Lower leg skin (tissue), 4 donors: ENCODE data around the gene RCOR1. TPM values are rescaled to one million over a fixed set of nuclear protein-coding genes. Genes with fewer than 3 reads are reported as not detected.

Source experiments
- DNase-seq, 2 donors: peaks; one replicate each; pipeline ENCODE4 v3.0.0-alpha.2; 2019; ENCODE audit warnings: low spot score in 2 of 2
- H3K4me3 ChIP-seq: fragments of 200-600 bp; sonication (generic); 2 replicates; pipeline ENCODE4 v1.5.1; 2017; ENCODE audit warnings: mild to moderate bottlenecking, low read depth; ENCODE audit not compliant: poor library complexity, severe bottlenecking
- CTCF ChIP-seq, 3 donors: fragments of 450-650 bp; IDR thresholded peaks; one replicate each; pipeline ENCODE4 v1.5.1; 2016; ENCODE audit warnings: antibody characterized with exemption in 3 of 3, mild to moderate bottlenecking in 3 of 3, moderate library complexity in 2 of 3
- POLR2A ChIP-seq, 2 donors: fragments of 450-650 bp; IDR thresholded peaks; one replicate each; pipeline ENCODE4 v1.6.1; 2016 to 2017; ENCODE audit warnings: antibody characterized with exemption in 2 of 2, mild to moderate bottlenecking in 1 of 2, moderate library complexity in 1 of 2
- WGBS, 2 donors: methylation state at CpG; one replicate each; pipeline ENCODE4 v1.1.5; 2018; 5-methylcytosine and 5-hydroxymethylcytosine counted together
- intact Hi-C: fragments of 100-400 bp; cut with DNase I; formaldehyde crosslinking; loops from one replicate; pipeline ENCODE4 v1.15.0; 2023; ENCODE audit warnings: low total_unique reads
- total RNA-seq, 4 donors: library from RNA; depleted of rRNA; stranded (reverse); fragments of >200 nt; gene quantifications; one replicate each; pipeline ENCODE4 v1.1.0, GENCODE V29; 2016

Gene RCOR1
- total RNA-seq, 4 donors from 2014 or later, result 20.1 to 25.3 (median 22.9) TPM

GRCh38 chr14:102729825-102730224 is 137.4 kb downstream of the RCOR1 start:
- intact Hi-C loops, result no loop called here
- no peak overlapping the region for H3K4me3 ChIP-seq
- WGBS, 2 donors, result 93% methylated on average over 8 of the region's 8 CpGs
- DNase-seq, result no peak
- TF ChIP-seq CTCF (IDR thresholded peaks at IDR 0.05) (no peak), POLR2A (IDR thresholded peaks at IDR 0.05) (no peak)

- TF ChIP-seq CTCF (IDR thresholded peaks at IDR 0.05), result no peak
- TF ChIP-seq POLR2A (IDR thresholded peaks at IDR 0.05), result no peak
- 95 to 98% methylated on average over 15 of the region's 15 CpGs for WGBS, 2 donors
- H3K4me3 ChIP-seq, result no peak overlapping the region
- DNase-seq, result peak in 1 of 2 donors; percentile 70
- intact Hi-C loops, result no loop called here
Observed at GRCh38 chr14:102731101-102731870, 138.8 kb downstream of the RCOR1 start.

- no peak overlapping the region for H3K4me3 ChIP-seq
- intact Hi-C loops, result no loop called here
- TF ChIP-seq POLR2A (IDR thresholded peaks at IDR 0.05) (no peak), CTCF (IDR thresholded peaks at IDR 0.05) (no peak)
- DNase-seq, result peak in 1 of 2 donors; percentile 64
- 82 to 87% methylated on average over 13 of the region's 13 CpGs for WGBS, 2 donors
Observed at GRCh38 chr14:102731871-102732800, 139.7 kb downstream of the RCOR1 start.

GRCh38 chr14:102732924-102733323 is 140.5 kb downstream of the RCOR1 start:
- TF ChIP-seq POLR2A (IDR thresholded peaks at IDR 0.05) (no peak), CTCF (IDR thresholded peaks at IDR 0.05) (no peak)
- 98 to 100% methylated on average over 10 of the region's 10 CpGs for WGBS, 2 donors
- intact Hi-C loops, result no loop called here
- DNase-seq, result peak in 1 of 2 donors; percentile 49
- no peak overlapping the region for H3K4me3 ChIP-seq

GRCh38 chr14:102733326-102733725 is 140.9 kb downstream of the RCOR1 start:
- DNase-seq, result no peak
- no peak for TF ChIP-seq POLR2A (IDR thresholded peaks at IDR 0.05)
- no peak for TF ChIP-seq CTCF (IDR thresholded peaks at IDR 0.05)
- H3K4me3 ChIP-seq, result no peak overlapping the region
- WGBS, 2 donors, result 88 to 91% methylated on average over 11 of the region's 11 CpGs
- intact Hi-C loops, result no loop called here
